K562 (cell line): ENCODE measurements around the gene KCTD4. TPM values are rescaled to one million over a fixed set of nuclear protein-coding genes. Genes with fewer than 3 reads are reported as not detected.

Experiments used
- ATAC-seq: fragments of 200-7000 bp; cut with Tn5 transposase; 3 replicates; pipeline ENCODE4 v1.9.1; 2020; ENCODE audit warnings: moderate library complexity
- BruUV-seq: library from RNA; stranded (reverse); fragments of 400-500 nt; replicated peaks from 2 replicates; lab custom pipeline; 2021; lab: Mats Ljungman, UMichigan
- CTCF ChIA-PET: fragments of 300-600 bp; formaldehyde crosslinking; extraction: SDS; loops from one replicate; lab custom pipeline; 2021; ENCODE audit warnings: low intra/inter-chr PET ratio; lab: Yijun Ruan, JAX
- POLR2A ChIA-PET: fragments of 300-600, 350-650 bp; sonication (Branson Sonifier 250); formaldehyde crosslinking; extraction: SDS; loops from one replicate; lab custom pipeline; 2021; ENCODE audit warnings: antibody characterized with exemption, inconsistent platforms; lab: Yijun Ruan, JAX
- DNase-seq, 4 experiments: peaks; one replicate each; pipeline versions ENCODE4 v3.0.0 to v3.0.0-alpha.2; 2011 to 2018; ENCODE audit warnings: low spot score in 3 of 4, mixed read lengths in 3 of 4; ENCODE audit errors: extremely low read depth in 1 of 4
- FAIRE-seq: peaks from 2 replicates; lab custom pipeline; 2011; peaks lifted over from hg19 to GRCh38; lab: Jason Lieb, UNC
- H2AFZ ChIP-seq: 2 replicates; pipeline ENCODE4 v1.6.0; 2011; ENCODE audit warnings: low read depth, low read length, control low read depth, inconsistent platforms
- H3K27ac ChIP-seq: fragments of 200-600 bp; 3 replicates; pipeline ENCODE4 v1.8.0; 2011; ENCODE audit warnings: low read depth, mild to moderate bottlenecking, control low read depth, inconsistent platforms, low read length, moderate library complexity, mixed read lengths; ENCODE audit errors: extremely low read depth
- H3K27me3 ChIP-seq, 2 experiments: fragments of 300-600 bp in 1 of 2; 2 replicates in 1 of 2; 3 replicates in 1 of 2; pipeline versions ENCODE4 v1.6.0 to v1.8.0; 2011; ENCODE audit warnings: inconsistent platforms in 2 of 2, low read length in 2 of 2, mild to moderate bottlenecking in 1 of 2, mixed read lengths in 1 of 2, moderate library complexity in 1 of 2; ENCODE audit not compliant: control insufficient read depth in 2 of 2, insufficient read depth in 2 of 2
- H3K36me3 ChIP-seq: fragments of 300-600 bp; 3 replicates; pipeline ENCODE4 v1.8.0; 2011; ENCODE audit warnings: mild to moderate bottlenecking, low read length, inconsistent platforms; ENCODE audit not compliant: control insufficient read depth, insufficient read depth
- H3K4me1 ChIP-seq, 2 experiments: fragments of 200-600 bp in 1 of 2; replicated peaks in 1 of 2; 2 replicates in 1 of 2; 3 replicates in 1 of 2; pipeline versions ENCODE4 v1.5.1 to v1.8.0; 2011; ENCODE audit warnings: inconsistent platforms in 2 of 2, low read length in 2 of 2, mild to moderate bottlenecking in 1 of 2, mixed read lengths in 1 of 2, moderate library complexity in 1 of 2; ENCODE audit not compliant: control insufficient read depth in 2 of 2, insufficient read depth in 2 of 2
- H3K4me2 ChIP-seq: 2 replicates; pipeline ENCODE4 v1.6.1; 2011; ENCODE audit warnings: low read length, control low read depth, inconsistent platforms, mixed read lengths; ENCODE audit not compliant: insufficient read depth
- H3K4me3 ChIP-seq: fragments of 200-600 bp; sonication (generic), shearing (Covaris generic); 2 replicates; pipeline ENCODE4 v1.5.1; 2016; ENCODE audit warnings: control low read depth, inconsistent platforms
- H3K79me2 ChIP-seq: fragments of 200-600 bp; 3 replicates; pipeline ENCODE4 v1.8.0; 2011; ENCODE audit warnings: low read length, inconsistent platforms; ENCODE audit not compliant: control insufficient read depth, insufficient read depth
- H3K9ac ChIP-seq, 2 experiments: 2 replicates each; pipeline versions ENCODE4 v1.6.0 to v1.6.1; 2011; ENCODE audit warnings: low read depth in 2 of 2, low read length in 2 of 2, control low read depth in 1 of 2, inconsistent platforms in 1 of 2, mild to moderate bottlenecking in 1 of 2, mixed read lengths in 1 of 2; ENCODE audit not compliant: insufficient read depth in 1 of 2
- H3K9me1 ChIP-seq: one replicate; pipeline ENCODE4 v1.6.0; 2011; ENCODE audit warnings: inconsistent platforms, mild to moderate bottlenecking, low read length, moderate library complexity; ENCODE audit not compliant: control insufficient read depth, insufficient read depth
- H3K9me3 ChIP-seq: replicated peaks from 2 replicates; pipeline ENCODE4 v1.5.1; 2011; ENCODE audit warnings: low read depth, low read length, inconsistent platforms; ENCODE audit not compliant: control insufficient read depth, insufficient read depth
- H4K20me1 ChIP-seq: replicated peaks from 2 replicates; pipeline ENCODE4 v1.6.1; 2011; ENCODE audit warnings: low read length, inconsistent platforms, mixed read lengths; ENCODE audit not compliant: control insufficient read depth, insufficient read depth
- BCLAF1 ChIP-seq, 2 experiments: fragments of 450-650 bp in 1 of 2; IDR thresholded peaks; 2 replicates each; pipeline ENCODE4 v1.6.1; 2011 to 2017; ENCODE audit warnings: low read depth in 2 of 2, antibody characterized with exemption in 1 of 2, borderline replicate concordance in 1 of 2, low read length in 1 of 2, mild to moderate bottlenecking in 1 of 2, mixed read lengths in 1 of 2; ENCODE audit not compliant: control insufficient read depth in 1 of 2
- CHD2 ChIP-seq: IDR thresholded peaks from 2 replicates; pipeline ENCODE4 v1.6.1; 2011; ENCODE audit warnings: low read depth, low read length
- GABPA ChIP-seq: fragments of 200-800 bp; sonication (Bioruptor generic); conservative IDR thresholded peaks from 2 replicates; pipeline ENCODE4 v1.6.1; 2016; ENCODE audit warnings: low read depth, missing genetic modification characterization, missing compliant biosample characterization
- ILK ChIP-seq: fragments of 450-650 bp; IDR thresholded peaks from 2 replicates; pipeline ENCODE4 v1.6.1; 2016; ENCODE audit warnings: missing genetic modification characterization, low read depth, mild to moderate bottlenecking, missing compliant biosample characterization, moderate library complexity, borderline replicate concordance
- IRF1 ChIP-seq: sonication (generic); formaldehyde crosslinking; IDR thresholded peaks from 2 replicates; pipeline ENCODE4 v1.8.0; 2022; ENCODE audit warnings: missing genetic modification reagents, mild to moderate bottlenecking, borderline replicate concordance
- KAT2B ChIP-seq: IDR thresholded peaks from one replicate; pipeline ENCODE4 v1.6.1; 2012; ENCODE audit warnings: low read depth, mild to moderate bottlenecking, control low read depth, inconsistent platforms, low read length, moderate library complexity
- LCOR ChIP-seq: sonication (generic); formaldehyde crosslinking; IDR thresholded peaks from 2 replicates; pipeline ENCODE4 v1.8.0; 2022; ENCODE audit warnings: mild to moderate bottlenecking, missing genetic modification reagents
- POLR2AphosphoS5 ChIP-seq: IDR thresholded peaks from 2 replicates; pipeline ENCODE4 v1.6.1; 2011; ENCODE audit warnings: mild to moderate bottlenecking, low read depth, low read length, moderate library complexity; ENCODE audit not compliant: control insufficient read depth, insufficient read depth
- SP2 ChIP-seq: IDR thresholded peaks from 2 replicates; pipeline ENCODE4 v1.6.1; 2011; ENCODE audit warnings: mild to moderate bottlenecking, low read depth, low read length, moderate library complexity; ENCODE audit not compliant: poor library complexity, severe bottlenecking; ENCODE audit errors: extremely low read depth
- TEAD4 ChIP-seq, 2 experiments: sonication (generic) in 1 of 2; formaldehyde crosslinking in 1 of 2; IDR thresholded peaks; 2 replicates each; pipeline versions ENCODE4 v1.6.1 to v1.8.0; 2012 to 2022; ENCODE audit warnings: borderline replicate concordance in 1 of 2, inconsistent platforms in 1 of 2, low read length in 1 of 2, mild to moderate bottlenecking in 1 of 2, missing genetic modification reagents in 1 of 2
- U2AF2 ChIP-seq: fragments of 200-400 bp; formaldehyde crosslinking; optimal IDR thresholded peaks from 2 replicates; pipeline ENCODE3; 2017; ENCODE audit warnings: low read depth, mild to moderate bottlenecking, low read length
- ZNF12 ChIP-seq: sonication (generic); formaldehyde crosslinking; IDR thresholded peaks from 2 replicates; pipeline ENCODE4 v1.4.0; 2020; ENCODE audit warnings: mild to moderate bottlenecking, missing genetic modification reagents
- ZNF449 ChIP-seq: fragments of 250-450 bp; sonication (Bioruptor Pico); IDR thresholded peaks from 2 replicates; pipeline ENCODE4 v1.8.0; 2022; ENCODE audit warnings: moderate library complexity, mild to moderate bottlenecking, inconsistent platforms
- ZNF584 ChIP-seq: fragments of 200-800 bp; sonication (Bioruptor generic); IDR thresholded peaks from 2 replicates; pipeline ENCODE4 v1.6.1; 2016; ENCODE audit warnings: low read depth, mild to moderate bottlenecking, missing genetic modification characterization, missing compliant biosample characterization
- ZNF668 ChIP-seq: fragments of 250-450 bp; sonication (Bioruptor Pico); IDR thresholded peaks from 2 replicates; pipeline ENCODE4 v1.8.0; 2022; ENCODE audit warnings: mild to moderate bottlenecking, inconsistent platforms
- WGBS: fragments of 100-300 bp; shearing (Covaris generic); methylation state at CpG from one replicate; pipeline ENCODE4 v1.1.6; 2016; ENCODE audit warnings: low coverage, mixed read lengths; ENCODE audit not compliant: insufficient coverage; ENCODE audit errors: missing lambda C conversion rate; 5-methylcytosine and 5-hydroxymethylcytosine counted together
- in situ Hi-C: fragments of 300-500 bp; cut with MboI; formaldehyde crosslinking; loops from 4 replicates; pipeline ENCODE4 v1.15.0; 2018; ENCODE audit warnings: inconsistent platforms, mixed read lengths
- intact Hi-C: fragments of 100-400 bp; cut with micrococcal nuclease; formaldehyde crosslinking; loops from 2 replicates; pipeline ENCODE4 v1.14.2; 2022
- polyA plus RNA-seq, 8 experiments: library from polyadenylated mRNA; depleted of rRNA in 4 of 8; stranded (reverse) in 5 of 8; unstranded in 3 of 8; fragments of >200 nt; fragmentation: Nextera tagmentation in 2 of 8; fragmentation: Illumina TruSeq in 1 of 8; extraction: Ambion mirVana in 2 of 8; extraction: Trizol in 1 of 8; gene quantifications; 2 replicates each; pipeline versions ENCODE4 v1.2.1 to v1.2.3, GENCODE V29; 2011 to 2014; ENCODE audit warnings: inconsistent platforms in 1 of 8, missing spikeins in 1 of 8
- total RNA-seq, 7 experiments: library from RNA; depleted of rRNA in 6 of 7; stranded (reverse); fragments of >200 nt in 6 of 7; fragmentation: Illumina TruSeq in 2 of 7; extraction: Trizol in 2 of 7; gene quantifications; 2 replicates each; pipeline versions ENCODE4 v1.2.1 to v1.2.3, GENCODE V29; 2011 to 2021; ENCODE audit warnings: low replicate concordance in 1 of 7

Gene KCTD4
- total and polyA plus RNA-seq, 9 of the 15 experiments (the other 6 are each of a cell fraction or from before 2014, with no cell fraction given) = not detected

- TF ChIP-seq BCLAF1 (IDR thresholded peaks at IDR 0.05; ENCODE audit: borderline replicate concordance in 1 of 2, control insufficient read depth in 1 of 2, low read depth in 2 of 2, low read length in 1 of 2) = no peak
- TF ChIP-seq POLR2AphosphoS5 = no peak
- TF ChIP-seq ZNF12 = no peak
- no peak for TF ChIP-seq LCOR (CRISPR knock-in tag)
- no peak for TF ChIP-seq GABPA (tag)
- no peak for TF ChIP-seq ZNF584
- TF ChIP-seq, all 486 proteins: peak for 0
These were observed 21.7 kb upstream of the KCTD4 start (continued) for GRCh38 chr13:45222516-45222915.

GRCh38 chr13:45220403-45220802 lies 19.6 kb upstream of the KCTD4 start:
- Histone ChIP-seq H3K27ac (no peak overlapping the region), H3K27me3 (no peaks in the 10 kb centered on the region), H3K4me1 (no peaks in the 10 kb centered on the region; a peak in 1 of 5 replicates), H3K36me3 (no peaks in the 10 kb centered on the region), H3K9ac (no peak overlapping the region)
- BruUV-seq = no TSS peak
- ATAC-seq (no peak), FAIRE-seq (no peak), DNase-seq (no peak)
- intact Hi-C loops = no loop called here
- POLR2A ChIA-PET = no interaction called here
- WGBS = 82% methylated on average over 4 of the region's 4 CpGs
- TF ChIP-seq TEAD4 (IDR thresholded peaks at IDR 0.05; ENCODE audit: low read length) (no peak), TEAD4 (CRISPR knock-in tag; IDR thresholded peaks at IDR 0.05; ENCODE audit: borderline replicate concordance) (no peak), ILK (tag) (no peak), IRF1 (CRISPR knock-in tag) (no peak), ZNF449 (CRISPR knock-in tag) (no peak), KAT2B (no peak), CHD2 (no peak), SP2 (no peak), U2AF2 (no peak), ZNF668 (CRISPR knock-in tag) (no peak)
- TF ChIP-seq, all 486 proteins: peak for 0
- CTCF ChIA-PET = no interaction called here
- H3K9me3 ChIP-seq = no peaks in the 10 kb centered on the region
- H3K79me2 ChIP-seq = peaks cover 5% of the 10 kb centered on the region; the same call in 1 of the 3 replicates
- H2AFZ ChIP-seq = no peak overlapping the region
- H3K4me3 ChIP-seq = no peak overlapping the region
- no peak overlapping the region for H3K4me2 ChIP-seq
- no peaks in the 10 kb centered on the region for H4K20me1 ChIP-seq
- in situ Hi-C loops = no loop called here
- H3K9me1 ChIP-seq = no peaks in the 10 kb centered on the region
